GM18505 (cell line): Measurements from ENCODE around the gene PAPSS1.

Source experiments
- ATAC-seq: cut with Tn5 transposase; IDR thresholded peaks from one replicate; pipeline ENCODE4 v1.9.1; 2021; ENCODE audit not compliant: unreplicated experiment
- POLR2A ChIP-seq: IDR thresholded peaks from 4 replicates; pipeline ENCODE4 v1.6.1; 2011; ENCODE audit warnings: borderline replicate concordance; ENCODE audit not compliant: insufficient read depth, insufficient read length; ENCODE audit errors: extremely low read depth

PAPSS1 gene

GRCh38 chr4:107603430-107603829 lies 116.6 kb downstream of the PAPSS1 start:
- ATAC-seq, result no peak
- no peak for TF ChIP-seq POLR2A

GRCh38 chr4:107600983-107601382 lies 119.1 kb downstream of the PAPSS1 start:
- TF ChIP-seq POLR2A, result no peak
- ATAC-seq, result no peak

DNA sequence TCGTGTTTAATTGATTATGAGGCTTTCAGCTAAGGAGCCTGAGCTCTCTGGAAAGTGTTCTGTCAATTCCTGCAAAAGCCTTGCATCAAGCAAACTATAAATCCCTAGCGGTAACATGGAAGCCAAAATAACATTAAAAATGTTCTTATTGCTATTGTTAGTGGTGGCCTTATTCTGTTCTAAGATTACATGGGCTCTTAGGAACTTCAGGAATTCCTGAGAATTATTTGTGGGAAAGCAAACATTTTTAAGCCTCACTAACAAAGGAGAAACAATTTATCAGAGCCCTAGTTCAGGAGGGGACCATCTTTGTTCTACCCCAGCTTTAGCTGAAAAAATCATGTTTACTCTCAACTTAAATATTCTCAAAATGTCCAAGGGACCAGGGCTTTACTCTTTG lies 119.6 kb downstream of the PAPSS1 start:
- no peak for ATAC-seq
- TF ChIP-seq POLR2A, result no peak

- TF ChIP-seq POLR2A, result no peak
- no peak for ATAC-seq
Measured at GRCh38 chr4:107599841-107600240, 120.2 kb downstream of the PAPSS1 start.

- ATAC-seq, result no peak
- TF ChIP-seq POLR2A, result no peak
Measured at GRCh38 chr4:107593230-107593629, 126.8 kb downstream of the PAPSS1 start.

DNA sequence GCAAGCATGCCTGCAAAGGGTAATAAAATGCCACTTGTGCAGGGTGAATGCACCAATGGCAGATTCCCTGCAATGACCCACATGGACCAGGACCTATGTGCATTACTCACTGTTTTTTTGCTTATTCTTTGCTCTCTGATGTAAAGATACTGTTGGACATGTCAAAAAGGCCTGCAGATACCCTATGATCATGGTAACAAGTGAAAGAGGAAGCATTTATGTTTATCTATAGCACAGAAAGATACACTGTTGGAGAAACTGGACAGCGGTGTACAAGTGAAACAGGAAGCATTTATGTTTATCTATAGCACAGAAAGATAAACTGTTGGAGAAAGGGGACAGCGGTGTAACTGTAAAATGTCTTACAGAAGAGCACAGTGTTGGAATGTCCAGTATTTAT lies 127.5 kb downstream of the PAPSS1 start:
- no peak for TF ChIP-seq POLR2A
- peak; percentile 91 for ATAC-seq

GRCh38 chr4:107589269-107589668 lies 130.8 kb downstream of the PAPSS1 start:
- ATAC-seq, result no peak
- TF ChIP-seq POLR2A, result no peak

GRCh38 chr4:107586371-107586770 lies 133.7 kb downstream of the PAPSS1 start:
- TF ChIP-seq POLR2A, result no peak
- no peak for ATAC-seq

- TF ChIP-seq POLR2A, result no peak
- ATAC-seq, result no peak
Measured at GRCh38 chr4:107579099-107579498, 140.9 kb downstream of the PAPSS1 start.

DNA sequence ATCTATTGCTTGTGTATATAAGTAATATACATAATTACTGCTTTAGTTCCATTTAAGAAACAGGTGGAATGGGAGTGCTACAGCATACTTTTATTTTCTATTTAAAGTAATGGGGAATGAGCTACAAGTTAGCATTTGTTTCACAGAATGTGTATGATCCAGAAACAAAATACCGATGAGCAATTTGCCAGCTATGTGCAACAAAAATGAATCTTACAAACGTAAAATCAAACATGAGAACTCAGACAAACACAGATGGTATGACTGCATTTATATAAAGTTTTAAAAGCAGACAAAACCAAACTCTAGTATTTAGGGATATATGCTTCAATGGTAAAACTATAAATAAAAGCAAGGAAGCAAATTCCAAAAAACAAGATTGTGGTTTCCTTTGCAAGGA lies 141.7 kb downstream of the PAPSS1 start:
- TF ChIP-seq POLR2A, result no peak
- no peak for ATAC-seq

DNA sequence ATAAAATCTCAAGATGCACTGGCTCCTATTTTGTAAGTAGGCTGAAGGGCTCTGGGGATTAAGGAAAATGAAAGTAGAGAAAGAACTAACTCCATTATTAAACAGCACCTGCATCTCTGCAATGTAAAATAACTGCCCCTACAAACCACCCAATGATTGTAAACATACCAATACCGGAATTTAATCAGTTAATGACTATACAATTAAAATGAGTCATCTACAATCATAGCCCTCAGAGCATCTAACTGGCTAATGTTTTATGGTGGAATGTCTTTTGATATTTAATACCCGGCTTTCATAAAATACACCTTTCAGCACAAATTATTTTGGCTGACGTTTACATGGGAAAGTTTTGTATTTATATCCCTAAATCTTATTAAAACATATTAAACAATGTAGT lies 142.3 kb downstream of the PAPSS1 start:
- ATAC-seq, result no peak
- TF ChIP-seq POLR2A, result no peak

DNA sequence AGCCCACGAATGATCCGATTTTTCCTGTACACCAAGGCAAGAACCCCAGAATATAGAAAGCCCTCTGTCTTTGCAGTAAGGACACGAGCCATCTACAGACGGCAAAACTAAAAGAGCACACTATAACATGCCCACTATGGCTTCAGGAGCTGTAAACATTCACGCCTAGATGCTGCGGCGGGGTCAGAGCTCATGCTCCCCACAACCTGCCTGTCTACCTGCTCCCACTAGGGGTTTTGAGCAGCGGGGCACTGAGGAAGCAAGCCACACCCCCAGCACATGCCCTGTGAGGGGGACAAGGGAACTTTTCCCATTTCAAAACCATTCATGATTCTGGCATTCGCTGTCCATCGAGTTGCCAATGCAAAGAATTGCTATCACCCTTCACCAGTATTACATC lies 144.8 kb downstream of the PAPSS1 start:
- no peak for ATAC-seq
- TF ChIP-seq POLR2A, result no peak

DNA sequence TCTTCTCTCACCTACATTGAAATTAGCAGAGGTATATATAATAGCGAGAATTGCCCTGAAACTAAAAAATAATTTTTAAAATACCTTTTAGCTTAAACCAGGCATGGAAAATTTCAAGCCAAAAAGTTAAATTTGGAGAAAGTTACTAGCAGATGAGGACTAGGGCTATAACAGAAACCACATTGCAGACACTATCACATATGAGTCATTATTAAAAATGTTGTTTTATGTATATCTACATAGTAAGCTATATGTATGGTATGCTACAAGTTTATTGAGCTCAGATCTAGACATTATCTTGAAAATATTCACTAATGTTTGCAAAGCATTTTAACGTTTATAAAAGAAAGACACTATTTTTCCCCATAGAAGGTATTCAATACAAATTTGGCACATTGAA lies 147.8 kb downstream of the PAPSS1 start:
- ATAC-seq, result no peak
- no peak for TF ChIP-seq POLR2A

DNA sequence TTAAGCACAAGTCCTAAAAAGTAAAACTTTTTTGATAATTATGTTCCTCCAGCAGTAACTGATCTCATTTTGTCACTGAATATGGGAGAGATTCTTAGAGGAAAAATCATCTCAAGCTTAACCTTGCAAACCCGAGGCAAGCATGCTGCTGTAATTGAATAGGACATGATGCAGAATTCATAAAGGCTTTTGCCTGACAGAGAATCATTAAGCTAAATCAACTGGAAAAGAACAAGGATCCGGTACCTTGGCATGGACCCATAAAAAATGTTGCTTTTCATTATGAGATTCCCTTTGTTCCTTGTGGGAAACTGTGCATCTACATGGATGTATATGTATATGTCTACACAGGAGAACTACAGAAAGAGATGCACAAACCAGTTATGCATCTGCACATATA lies 149.1 kb downstream of the PAPSS1 start:
- no peak for TF ChIP-seq POLR2A
- ATAC-seq, result no peak

GRCh38 chr4:107564326-107564725 lies 155.7 kb downstream of the PAPSS1 start:
- TF ChIP-seq POLR2A, result no peak
- no peak for ATAC-seq
